ENCODE data around the gene PCDH10.

PCDH10 gene

GRCh38 chr4:133149364-133149695, 236 bp downstream of the PCDH10 start:
- no peak for DNase-seq (ENCODE audit: low read depth in 2 of 2)
- TF ChIP-seq CTCF (IDR thresholded peaks at IDR 0.05; ENCODE audit: low read depth, low read length): no peak
- H3K4me3 ChIP-seq (replicated peaks in 1 of 2; ENCODE audit: low read depth in 2 of 2, low read length in 2 of 2): peak overlapping the region; percentile 54 to 55

- no peak for DNase-seq (ENCODE audit: low read depth in 2 of 2)
- H3K4me3 ChIP-seq (replicated peaks in 1 of 2; ENCODE audit: low read depth in 2 of 2, low read length in 2 of 2): peak overlapping the region; percentile 54 to 55
- TF ChIP-seq CTCF (IDR thresholded peaks at IDR 0.05; ENCODE audit: low read depth, low read length): no peak
Measured at GRCh38 chr4:133149932-133150471, 908 bp downstream of the PCDH10 start.

- no peak for DNase-seq (ENCODE audit: low read depth in 2 of 2)
- peak overlapping the region; percentile 54 to 55 for H3K4me3 ChIP-seq (replicated peaks in 1 of 2; ENCODE audit: low read depth in 2 of 2, low read length in 2 of 2)
- TF ChIP-seq CTCF (IDR thresholded peaks at IDR 0.05; ENCODE audit: low read depth, low read length): no peak
Measured at GRCh38 chr4:133150486-133151340, 1.6 kb downstream of the PCDH10 start.

GRCh38 chr4:133151341-133151690, 2.2 kb downstream of the PCDH10 start:
- no peak for DNase-seq (ENCODE audit: low read depth in 2 of 2)
- H3K4me3 ChIP-seq (replicated peaks in 1 of 2; ENCODE audit: low read depth in 2 of 2, low read length in 2 of 2): peak overlapping the region; percentile 54 to 55
- no peak for TF ChIP-seq CTCF (IDR thresholded peaks at IDR 0.05; ENCODE audit: low read depth, low read length)

GRCh38 chr4:133151691-133152329, 2.7 kb downstream of the PCDH10 start:
- TF ChIP-seq CTCF (IDR thresholded peaks at IDR 0.05; ENCODE audit: low read depth, low read length): no peak
- DNase-seq (ENCODE audit: low read depth in 2 of 2): no peak
- H3K4me3 ChIP-seq (replicated peaks in 1 of 2; ENCODE audit: low read depth in 2 of 2, low read length in 2 of 2): peak overlapping the region; percentile 54 to 55

GRCh38 chr4:133152330-133152821, 3.3 kb downstream of the PCDH10 start:
- no peak for DNase-seq (ENCODE audit: low read depth in 2 of 2)
- TF ChIP-seq CTCF (IDR thresholded peaks at IDR 0.05; ENCODE audit: low read depth, low read length): no peak
- peak overlapping the region; percentile 54 to 55 for H3K4me3 ChIP-seq (replicated peaks in 1 of 2; ENCODE audit: low read depth in 2 of 2, low read length in 2 of 2)
